HEK293T (cell line): ENCODE results near the gene TRPM8.

ENCODE experiments used
- ARNT ChIP-seq: fragments of 450-650 bp; IDR thresholded peaks from 2 replicates; pipeline ENCODE4 v1.6.1; 2017; ENCODE audit warnings: mild to moderate bottlenecking
- BHLHE40 ChIP-seq: fragments of 450-650 bp; IDR thresholded peaks from 2 replicates; pipeline ENCODE4 v1.6.1; 2016; ENCODE audit warnings: mild to moderate bottlenecking, moderate library complexity, borderline replicate concordance
- CTBP1 ChIP-seq: fragments of 450-650 bp; IDR thresholded peaks from 2 replicates; pipeline ENCODE4 v1.6.1; 2016; ENCODE audit warnings: borderline replicate concordance
- ELF4 ChIP-seq: fragments of 450-650 bp; IDR thresholded peaks from 2 replicates; pipeline ENCODE4 v1.6.1; 2017; ENCODE audit warnings: antibody characterized with exemption
- FOXA1 ChIP-seq: fragments of 450-650 bp; IDR thresholded peaks from 2 replicates; pipeline ENCODE4 v1.6.1; 2016; ENCODE audit warnings: mild to moderate bottlenecking
- FOXM1 ChIP-seq: fragments of 450-650 bp; IDR thresholded peaks from 2 replicates; pipeline ENCODE4 v1.6.1; 2017; ENCODE audit warnings: mild to moderate bottlenecking, borderline replicate concordance
- HDGF ChIP-seq: fragments of 450-650 bp; IDR thresholded peaks from 2 replicates; pipeline ENCODE4 v1.6.1; 2017; ENCODE audit warnings: antibody characterized with exemption, borderline replicate concordance
- LEF1 ChIP-seq: fragments of 450-650 bp; IDR thresholded peaks from 2 replicates; pipeline ENCODE4 v1.6.1; 2017; ENCODE audit warnings: mild to moderate bottlenecking, borderline replicate concordance
- NFRKB ChIP-seq: fragments of 450-650 bp; IDR thresholded peaks from 2 replicates; pipeline ENCODE4 v1.6.1; 2016; ENCODE audit warnings: mild to moderate bottlenecking, moderate library complexity
- SP1 ChIP-seq: fragments of 450-650 bp; IDR thresholded peaks from 2 replicates; pipeline ENCODE4 v1.6.1; 2017
- SUZ12 ChIP-seq: fragments of 450-650 bp; IDR thresholded peaks from 2 replicates; pipeline ENCODE4 v1.6.1; 2016; ENCODE audit warnings: mild to moderate bottlenecking
- TARDBP ChIP-seq: fragments of 450-650 bp; IDR thresholded peaks from 2 replicates; pipeline ENCODE4 v1.6.1; 2016
- ZNF384 ChIP-seq: fragments of 450-650 bp; IDR thresholded peaks from 2 replicates; pipeline ENCODE4 v1.6.1; 2016
- TF ChIP-seq, protein P1 (sequence below): fragments of 450-650 bp; IDR thresholded peaks from 2 replicates; pipeline ENCODE4 v1.6.1; 2016

- TF ChIP-seq TARDBP (no peak), CTBP1 (no peak), SUZ12 (no peak), ZNF384 (no peak), FOXM1 (no peak), SP1 (no peak), LEF1 (no peak), BHLHE40 (no peak), NFRKB (no peak), ARNT (no peak), ELF4 (no peak), HDGF (no peak), FOXA1 (no peak)
- TF ChIP-seq, protein P1, sequence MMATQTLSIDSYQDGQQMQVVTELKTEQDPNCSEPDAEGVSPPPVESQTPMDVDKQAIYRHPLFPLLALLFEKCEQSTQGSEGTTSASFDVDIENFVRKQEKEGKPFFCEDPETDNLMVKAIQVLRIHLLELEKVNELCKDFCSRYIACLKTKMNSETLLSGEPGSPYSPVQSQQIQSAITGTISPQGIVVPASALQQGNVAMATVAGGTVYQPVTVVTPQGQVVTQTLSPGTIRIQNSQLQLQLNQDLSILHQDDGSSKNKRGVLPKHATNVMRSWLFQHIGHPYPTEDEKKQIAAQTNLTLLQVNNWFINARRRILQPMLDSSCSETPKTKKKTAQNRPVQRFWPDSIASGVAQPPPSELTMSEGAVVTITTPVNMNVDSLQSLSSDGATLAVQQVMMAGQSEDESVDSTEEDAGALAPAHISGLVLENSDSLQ, result no peak
These were observed 9.5 kb upstream of the TRPM8 start for GRCh38 chr2:233907627-233908026.
